Globus pallidus (tissue), 1 donor: Measurements from ENCODE around the gene BMP6.

Experiments used
- DNase-seq: peaks from one replicate; pipeline ENCODE4 v3.0.0-alpha.2; 2015; ENCODE audit warnings: low spot score

The BMP6 gene

DNA sequence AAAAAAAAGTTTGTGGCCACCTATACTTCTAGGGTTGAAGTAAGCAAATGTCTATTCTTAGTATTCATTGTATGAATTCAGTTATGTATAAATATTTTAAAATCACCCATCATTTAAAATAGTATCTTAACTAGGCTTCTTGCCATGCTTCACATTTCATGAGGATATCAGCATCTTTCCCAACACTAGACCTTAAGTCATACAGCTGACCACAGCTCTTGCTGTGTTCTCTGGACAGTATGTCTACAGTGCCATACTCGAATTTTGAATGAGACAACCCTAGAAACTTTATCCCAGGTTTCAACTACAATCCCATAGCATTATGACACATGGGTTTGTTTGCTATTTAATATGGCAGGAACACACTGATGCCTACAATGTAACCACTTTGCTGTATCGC is 179.5 kb downstream of the BMP6 start:
- DNase-seq: no peak

DNA sequence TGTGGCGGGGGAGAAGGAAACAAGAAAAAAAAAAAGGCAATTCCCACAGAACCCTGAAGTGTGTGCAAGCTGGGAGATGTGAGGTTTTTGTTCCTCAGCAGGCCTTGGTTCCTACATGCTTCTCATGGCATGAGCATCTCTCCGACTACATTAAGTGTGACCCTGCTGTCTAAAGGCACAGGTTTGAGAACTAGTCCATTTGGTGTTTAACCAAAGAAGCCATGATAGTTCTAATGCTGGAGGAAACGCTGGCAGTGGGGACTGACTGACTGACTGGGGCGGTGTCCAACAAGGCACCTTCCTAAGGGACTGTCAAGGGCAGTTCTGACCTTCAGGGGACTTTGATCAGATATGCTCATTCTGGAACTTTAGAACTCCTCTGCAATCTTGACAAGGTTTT is 180.8 kb downstream of the BMP6 start:
- DNase-seq: no peak

DNA sequence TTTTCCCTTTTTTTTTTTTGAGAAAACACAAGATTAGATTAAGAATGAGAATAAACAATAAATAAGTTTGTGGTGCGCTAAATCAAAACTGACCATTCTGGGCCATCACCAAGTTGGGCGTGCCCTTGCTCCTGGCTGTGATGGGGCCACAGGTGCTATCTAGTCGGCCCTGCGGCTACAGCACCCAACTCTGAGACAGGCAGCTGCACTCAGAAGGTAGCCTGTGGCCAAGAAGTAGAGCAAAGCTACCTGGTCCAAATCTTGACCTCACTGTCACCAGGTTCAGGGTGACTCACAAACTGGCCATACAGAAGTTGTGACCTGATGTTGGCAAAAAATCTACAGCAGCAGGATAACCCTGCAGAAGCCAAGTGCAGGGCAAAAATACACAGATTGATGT is 181.3 kb downstream of the BMP6 start:
- no peak for DNase-seq

DNA sequence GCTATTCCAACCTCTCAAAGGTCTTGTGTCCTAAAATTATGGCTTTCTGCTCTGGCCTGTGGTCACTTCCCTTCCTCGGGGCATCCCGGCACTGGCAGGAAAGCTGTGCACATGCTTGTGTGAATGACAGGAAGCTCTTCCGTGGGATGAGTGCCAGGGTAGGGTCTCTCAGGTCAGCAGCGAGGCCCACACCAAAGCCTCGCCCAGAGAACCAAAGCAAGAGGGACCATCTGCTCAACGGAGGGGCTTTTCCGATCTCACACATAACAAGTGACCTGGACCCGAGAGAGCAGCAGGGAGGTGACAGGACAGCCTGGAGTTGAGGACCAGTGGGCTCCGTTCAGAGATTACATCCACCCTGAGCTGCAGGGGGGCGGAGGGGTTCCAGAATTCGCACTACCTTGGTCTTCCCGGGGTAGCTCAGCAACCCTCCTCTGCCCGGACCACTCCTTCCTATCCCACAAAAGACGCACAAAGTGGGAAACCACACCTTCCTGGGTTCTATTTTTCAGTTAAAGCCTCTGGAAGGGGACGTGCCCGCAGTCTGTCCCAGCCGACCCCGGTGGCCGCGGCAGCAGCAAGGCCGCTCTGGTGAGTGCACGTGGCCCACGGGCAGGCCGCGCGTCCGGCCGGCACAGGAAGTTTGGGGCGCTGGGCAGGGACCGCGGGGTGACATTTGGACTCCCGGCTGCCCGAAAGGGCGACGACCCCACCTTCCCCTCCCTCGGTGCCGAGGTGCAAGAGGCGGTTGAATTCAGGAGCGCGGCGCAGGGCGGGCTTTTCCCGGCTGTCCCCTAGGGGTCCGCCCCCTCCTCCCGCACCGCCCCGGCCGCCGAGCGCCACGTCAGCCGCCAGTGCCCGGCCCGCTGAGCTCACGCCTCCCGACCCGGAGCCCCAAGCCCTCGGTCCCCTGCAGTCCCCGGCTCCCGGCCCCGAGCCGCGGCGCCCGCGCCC is 183.7 kb downstream of the BMP6 start:
- DNase-seq: no peak

GRCh38 chr6:7910298-7910653 is 184.4 kb downstream of the BMP6 start:
- no peak for DNase-seq

- DNase-seq: peak; percentile 79
Observed at GRCh38 chr6:7910654-7911344, 184.9 kb downstream of the BMP6 start, which contains the start of gene TXNDC5. Gene TXNDC5, minus strand, starts transcription at chr6:7910788. Its CDS starts 12 bp downstream, at chr6:7910776.

DNA sequence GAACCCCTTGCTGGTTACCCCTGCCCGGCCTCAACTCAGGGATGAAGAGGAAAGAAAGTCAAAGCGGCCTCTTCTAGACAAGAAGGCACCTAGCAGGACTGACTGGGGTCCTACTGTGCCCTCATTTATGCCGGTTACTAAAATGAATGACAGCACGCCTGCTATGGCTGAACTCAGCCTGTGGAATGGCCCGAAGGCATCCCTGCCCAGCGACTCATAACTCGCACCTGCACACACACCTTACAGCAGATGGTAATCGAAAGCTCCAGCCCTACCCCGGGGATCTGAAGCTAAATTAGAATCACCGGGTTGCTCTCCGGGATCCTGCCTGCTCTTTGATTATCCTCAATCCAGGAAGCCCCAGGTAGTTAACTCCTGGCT is 185.4 kb downstream of the BMP6 start:
- DNase-seq: no peak

DNA sequence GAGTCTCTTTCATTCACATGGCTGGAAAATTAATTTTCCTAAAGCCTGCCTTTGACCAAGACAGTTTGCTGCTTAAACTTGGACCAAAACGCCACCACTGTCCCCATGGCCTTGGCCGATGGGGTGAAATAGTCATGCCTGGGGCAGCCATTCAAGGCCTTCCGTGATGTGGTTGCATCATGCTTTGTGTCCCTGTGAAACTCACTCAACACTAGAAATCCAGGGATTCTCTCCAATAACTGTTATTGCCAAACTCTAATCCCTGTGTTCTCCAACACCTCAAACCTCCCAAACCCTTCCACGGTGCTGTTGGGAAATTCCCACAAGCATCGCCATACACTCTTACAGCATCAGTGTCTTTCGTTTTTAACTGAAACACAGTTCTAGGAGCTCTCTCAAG is 186.1 kb downstream of the BMP6 start:
- DNase-seq: no peak

DNA sequence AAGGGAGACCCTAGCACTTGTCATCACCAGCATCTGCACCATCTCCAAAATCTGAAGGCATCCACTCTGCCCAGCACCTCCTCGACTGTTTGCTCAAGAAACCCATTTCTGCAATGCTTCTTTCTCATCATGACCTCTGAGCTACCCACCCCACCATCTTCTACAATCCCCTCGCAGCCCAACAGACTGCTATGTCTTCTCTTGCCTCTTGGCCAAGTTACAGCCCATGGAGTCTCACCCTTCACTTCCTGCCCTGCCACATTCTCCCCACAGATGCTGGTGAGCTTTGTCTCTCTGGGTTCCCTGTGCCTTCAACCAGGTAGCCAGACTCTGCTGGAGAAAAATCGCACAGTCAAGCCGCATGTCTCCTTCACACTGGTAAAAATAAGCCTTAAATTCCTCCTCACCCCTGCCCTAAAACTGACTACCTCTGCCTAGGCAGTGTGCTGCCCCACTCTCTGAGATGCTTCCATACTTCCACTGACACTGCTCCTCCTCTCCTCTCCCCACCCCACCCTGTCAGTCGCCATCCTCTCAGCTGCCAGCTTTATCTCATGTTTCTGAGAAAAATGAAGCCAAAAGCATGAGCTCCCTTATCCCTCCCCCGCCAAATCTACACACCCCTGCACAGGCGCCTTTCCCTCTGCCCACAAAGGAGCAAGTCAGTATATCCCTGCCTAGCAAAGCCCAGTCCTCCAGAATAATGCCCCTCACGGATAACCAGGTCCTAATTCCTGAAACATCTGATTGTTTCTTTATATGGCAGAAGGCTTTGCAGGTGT is 187.0 kb downstream of the BMP6 start:
- DNase-seq: no peak

- no peak for DNase-seq
Observed at GRCh38 chr6:7914311-7914710, 188.4 kb downstream of the BMP6 start.

DNA sequence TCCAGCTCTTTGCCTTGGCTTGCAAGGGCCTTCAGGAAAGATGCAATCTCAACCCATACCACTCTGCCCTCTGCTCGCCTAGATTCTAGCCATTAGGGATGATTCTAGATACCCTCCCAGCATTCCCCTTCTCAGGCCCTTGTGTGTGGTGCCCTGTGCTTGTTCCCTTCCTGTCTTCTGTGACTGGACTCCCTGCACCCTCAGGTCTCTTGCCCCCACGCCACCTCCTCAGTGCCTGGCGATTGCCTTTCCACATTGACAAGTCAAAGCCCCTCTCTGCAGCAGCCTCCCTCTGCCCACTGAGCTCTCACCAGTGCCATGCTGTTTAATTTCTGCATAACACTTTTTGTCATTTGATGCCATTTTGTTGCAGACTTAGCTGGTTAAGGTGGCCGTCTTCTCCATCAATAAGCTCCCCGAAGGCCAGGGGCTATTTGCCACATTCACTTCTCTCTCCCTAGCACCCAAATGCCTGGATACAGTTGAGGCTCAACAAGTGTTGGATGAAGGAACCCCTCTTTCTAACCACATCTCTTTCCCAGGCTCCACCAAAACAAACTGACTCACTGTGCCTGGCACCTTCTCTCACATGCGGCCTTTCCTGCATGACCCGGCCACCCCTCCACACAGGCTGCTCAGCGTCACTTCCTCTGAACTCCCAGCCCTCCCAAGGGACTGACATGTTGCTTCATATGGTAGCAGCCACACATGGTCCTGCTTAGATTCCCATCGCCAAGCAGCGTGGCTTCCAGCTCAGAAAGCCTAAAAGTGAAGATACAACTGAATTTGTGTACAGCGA is 189.3 kb downstream of the BMP6 start:
- no peak for DNase-seq

- DNase-seq: no peak
Observed at GRCh38 chr6:7916959-7917358, 191.1 kb downstream of the BMP6 start.

GRCh38 chr6:7917729-7918128 is 191.8 kb downstream of the BMP6 start:
- DNase-seq: no peak

DNA sequence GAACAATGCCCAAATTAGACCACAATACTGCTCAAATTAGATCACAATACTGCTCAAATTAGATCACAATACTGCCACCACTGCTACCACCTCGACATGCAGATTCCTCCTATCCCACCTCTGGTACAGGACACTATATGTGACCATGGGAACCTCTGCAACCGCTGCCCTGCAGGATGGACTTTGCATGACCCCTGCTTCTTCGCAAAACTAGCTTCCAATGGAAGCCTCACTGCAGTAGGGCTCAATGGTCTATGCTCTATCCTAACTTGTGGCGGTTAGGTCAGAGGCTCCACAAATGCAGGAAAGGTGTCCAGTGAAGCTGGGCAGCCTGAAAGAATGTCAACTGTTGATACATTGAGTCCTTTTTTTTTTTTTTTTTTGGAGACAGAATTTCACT is 192.5 kb downstream of the BMP6 start:
- no peak for DNase-seq

DNA sequence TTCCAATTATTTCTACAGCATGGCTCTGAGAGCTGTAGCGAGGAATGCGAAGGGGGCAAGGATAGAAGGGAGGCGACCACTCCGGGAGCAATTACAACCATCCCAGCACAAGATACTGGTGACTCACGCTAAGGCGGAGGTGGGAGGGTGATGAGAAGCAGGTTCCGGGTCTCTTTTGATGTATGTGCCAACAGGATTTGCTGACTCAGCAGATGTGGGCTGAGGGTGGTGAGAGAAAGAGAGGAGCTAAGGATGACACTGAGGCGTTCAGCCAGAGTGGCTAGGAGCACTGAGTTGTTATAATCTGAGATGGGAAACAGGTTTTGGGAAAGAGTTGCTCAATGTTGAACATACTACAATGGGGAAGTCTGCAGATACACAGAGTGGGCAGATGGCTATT is 194.0 kb downstream of the BMP6 start:
- no peak for DNase-seq

DNA sequence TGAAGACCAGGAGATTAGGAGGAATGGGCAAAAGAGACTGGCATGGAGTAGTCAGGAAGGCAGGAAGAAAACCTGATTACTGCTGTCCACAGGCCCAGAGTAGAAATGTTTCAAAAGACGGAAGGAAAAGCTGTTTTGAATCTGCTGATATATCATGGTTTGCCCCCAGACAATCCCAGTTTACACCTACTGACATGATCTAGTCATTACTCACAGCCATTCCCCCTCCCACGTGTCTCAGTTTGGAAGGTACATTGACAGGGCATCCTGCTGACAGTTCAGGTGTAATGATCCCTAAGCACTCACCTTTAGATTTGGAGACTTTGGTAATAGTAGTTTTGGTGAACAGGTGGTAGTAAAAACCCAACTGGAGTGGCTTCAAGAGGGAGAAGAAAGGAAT is 194.5 kb downstream of the BMP6 start:
- no peak for DNase-seq

DNA sequence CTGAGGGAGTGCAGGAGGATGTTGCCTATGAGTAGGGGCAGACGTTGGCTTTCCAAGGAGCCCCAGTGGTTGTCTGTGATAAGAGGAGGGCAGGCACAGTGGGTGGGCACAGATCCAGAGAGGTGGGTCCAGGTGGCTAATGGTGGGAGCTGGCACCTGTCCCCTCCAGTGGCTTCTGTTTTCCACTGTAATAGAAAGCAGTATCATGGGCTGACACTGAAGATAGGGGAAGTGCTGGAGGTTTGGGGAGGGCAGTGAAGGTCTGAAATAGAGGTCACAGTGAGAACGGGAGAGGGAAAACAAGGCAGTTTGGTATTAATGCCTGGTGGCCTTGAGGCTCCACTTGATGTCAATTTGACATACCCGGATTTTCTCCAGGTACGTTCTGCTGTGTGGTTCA is 195.1 kb downstream of the BMP6 start:
- DNase-seq: no peak

- no peak for DNase-seq
Observed at GRCh38 chr6:7921632-7922092, 195.8 kb downstream of the BMP6 start.

- no peak for DNase-seq
Observed at GRCh38 chr6:7922596-7922995, 196.7 kb downstream of the BMP6 start.

GRCh38 chr6:7924867-7925266 is 199.0 kb downstream of the BMP6 start:
- DNase-seq: no peak
